ENCODE data around the gene PTPRD.

PTPRD gene

DNA sequence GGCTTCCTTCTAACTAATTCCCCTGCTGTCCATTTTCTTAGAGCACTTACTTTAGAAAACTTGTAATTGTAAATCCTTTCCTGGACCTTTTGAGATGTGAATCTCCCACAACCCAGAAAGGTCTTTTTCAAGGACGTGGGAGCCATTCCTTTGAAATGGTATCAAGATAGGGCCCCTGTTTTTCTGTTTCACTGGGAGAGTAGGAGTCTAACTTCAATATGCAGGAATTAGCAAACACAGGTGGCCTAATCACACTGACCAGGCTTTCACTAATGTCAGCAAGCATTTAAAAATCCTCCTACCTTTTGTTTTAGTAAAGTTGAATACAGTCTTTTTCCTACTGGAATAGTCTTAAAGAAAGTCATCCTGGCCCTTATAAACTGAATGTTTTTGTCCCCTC is 558.3 kb downstream of the PTPRD start:
- DNase-seq (ENCODE audit: low spot score) = no peak

DNA sequence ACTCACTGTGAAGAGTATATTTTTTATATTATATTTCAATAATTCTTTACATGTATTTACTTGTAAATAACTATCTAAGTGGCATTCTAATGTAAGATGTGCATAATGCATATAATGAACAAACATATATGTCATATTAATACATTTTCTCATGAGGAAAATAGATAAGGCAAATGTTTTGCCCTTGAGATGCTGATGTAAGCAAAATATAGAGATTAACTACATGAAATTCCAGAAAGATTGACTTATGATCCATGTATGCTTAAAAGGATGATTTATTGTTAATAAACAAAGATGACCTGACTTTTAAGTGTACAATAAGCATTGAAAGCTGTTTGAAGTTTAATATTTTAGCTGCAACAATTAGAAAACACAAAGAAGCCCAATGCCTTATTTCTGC is 559.9 kb downstream of the PTPRD start:
- no peak for DNase-seq (ENCODE audit: low spot score)

DNA sequence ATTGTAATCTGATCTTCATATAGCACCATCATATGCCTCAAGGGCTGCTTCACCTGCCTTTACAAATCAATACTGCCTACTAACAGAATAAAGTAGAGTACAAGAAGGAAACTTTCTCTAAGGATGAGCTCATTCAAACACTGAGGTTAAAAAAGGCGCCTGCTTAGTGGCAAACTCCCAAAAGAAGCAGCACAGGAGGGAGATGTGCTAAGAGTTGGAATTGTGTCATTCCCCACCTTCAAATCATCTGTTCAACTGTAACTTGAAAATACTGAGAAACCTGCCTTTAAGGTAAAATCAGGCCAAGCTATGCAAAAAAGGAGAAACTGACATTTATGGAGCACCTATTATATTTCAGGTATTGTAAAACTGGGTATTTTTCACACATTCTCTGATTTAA is 560.6 kb downstream of the PTPRD start:
- no peak for DNase-seq (ENCODE audit: low spot score)

DNA sequence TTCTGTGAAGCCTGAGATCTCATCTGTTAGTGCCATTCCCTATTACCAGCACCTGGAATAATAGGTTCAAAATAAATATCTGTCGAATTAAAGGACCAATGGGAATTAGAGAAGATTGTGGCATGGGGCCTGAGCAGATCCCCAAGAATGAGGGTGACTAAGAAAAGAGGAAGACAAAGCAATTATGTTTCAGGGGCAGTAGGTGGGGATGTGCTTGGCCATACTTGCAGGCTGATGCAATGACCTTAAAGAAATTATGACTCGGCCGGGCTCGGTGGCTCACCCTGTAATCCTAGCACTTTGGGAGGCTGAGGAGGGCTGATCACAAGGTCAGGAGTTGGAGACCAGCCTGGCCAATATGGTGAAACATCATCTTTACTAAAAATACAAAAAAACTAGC is 562.8 kb downstream of the PTPRD start:
- no peak for DNase-seq (ENCODE audit: low spot score)

DNA sequence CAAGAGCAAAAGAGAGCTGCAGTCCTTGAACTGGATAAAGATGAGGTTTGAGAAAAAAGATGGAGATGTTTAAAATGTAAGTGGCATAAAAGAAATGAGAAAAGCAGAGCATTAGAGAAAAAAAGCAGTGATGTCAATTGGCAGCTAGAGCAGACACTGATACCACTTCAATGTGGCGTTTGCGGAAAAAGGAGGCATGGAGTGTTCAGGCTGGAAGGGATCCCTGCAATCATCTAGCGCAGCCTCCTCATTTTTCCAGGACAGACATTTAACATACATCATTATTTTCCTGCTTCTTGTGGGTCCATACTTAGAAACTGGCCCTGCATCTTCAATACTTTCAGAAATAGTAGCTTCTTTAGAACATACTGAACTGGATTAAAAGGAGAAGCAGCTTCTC is 563.8 kb downstream of the PTPRD start:
- no peak for DNase-seq (ENCODE audit: low spot score)

GRCh38 chr9:10045598-10045997 is 567.2 kb downstream of the PTPRD start:
- no peak for DNase-seq (ENCODE audit: low spot score)

DNA sequence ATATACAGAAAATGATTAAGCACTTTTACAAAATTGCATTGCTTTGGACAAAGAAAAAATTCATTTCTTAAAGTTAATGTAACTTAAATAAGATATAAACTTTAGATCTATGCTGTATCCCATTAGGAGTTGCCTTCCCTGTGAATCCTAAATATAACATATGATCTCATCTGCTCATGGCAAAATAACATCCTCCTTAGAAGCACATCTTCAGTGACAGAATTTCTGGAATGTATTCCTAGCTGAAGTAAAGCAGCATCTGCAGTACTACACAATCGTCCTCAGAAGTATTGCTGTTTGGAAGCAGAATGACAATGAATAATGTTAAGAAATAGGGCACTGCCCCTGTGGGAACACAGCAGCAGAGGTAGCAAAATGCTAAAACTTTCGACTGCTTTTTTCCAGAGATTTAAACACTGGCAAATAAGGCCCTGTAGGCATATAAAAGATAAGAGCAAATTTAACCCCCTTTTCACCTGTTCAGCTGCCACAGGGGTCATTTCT is 571.0 kb downstream of the PTPRD start:
- DNase-seq (ENCODE audit: low spot score) = no peak

DNA sequence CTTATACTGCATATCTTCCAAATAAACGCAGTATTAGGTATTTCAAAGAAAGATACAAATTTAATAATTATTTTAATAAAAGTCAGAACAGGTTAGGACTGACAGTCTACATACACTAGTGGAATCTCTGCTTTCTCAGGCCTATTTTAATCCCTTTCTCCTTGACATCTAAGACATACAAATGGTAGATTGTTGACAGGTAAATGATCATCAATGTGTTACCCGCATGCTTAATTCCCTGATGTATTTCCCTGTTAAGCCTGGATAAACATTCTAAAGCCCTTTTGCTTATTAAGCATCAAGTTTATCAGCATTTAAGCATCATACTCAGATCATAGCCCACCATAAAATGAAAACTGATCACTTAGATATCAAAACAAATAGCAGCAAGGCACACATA is 576.7 kb downstream of the PTPRD start:
- no peak for DNase-seq (ENCODE audit: low spot score)

- no peak for DNase-seq (ENCODE audit: low spot score)
Measured at GRCh38 chr9:10032166-10032565, 580.6 kb downstream of the PTPRD start.

- no peak for DNase-seq (ENCODE audit: low spot score)
Measured at GRCh38 chr9:10026443-10026984, 586.3 kb downstream of the PTPRD start.

- DNase-seq (ENCODE audit: low spot score) = no peak
Measured at GRCh38 chr9:10015755-10016154, 597.0 kb downstream of the PTPRD start.

DNA sequence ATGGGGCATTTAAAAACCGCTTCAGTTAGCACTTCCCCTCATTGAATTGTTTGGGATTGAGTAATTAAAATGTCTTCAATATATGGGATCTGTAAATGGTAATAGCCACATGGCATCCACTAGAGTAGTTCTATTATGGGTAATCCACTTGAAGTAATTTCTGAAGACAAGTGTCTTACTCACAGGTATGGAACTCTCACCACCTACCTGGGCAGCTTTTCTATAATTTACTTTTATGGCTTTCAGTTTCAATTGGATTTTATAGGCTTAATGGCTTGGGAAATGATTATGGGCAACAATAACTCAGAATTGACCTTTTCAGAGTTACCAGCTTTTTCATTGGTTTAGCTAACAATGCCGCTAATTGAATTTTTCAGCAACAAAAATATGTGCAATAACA is 597.9 kb downstream of the PTPRD start:
- DNase-seq (ENCODE audit: low spot score) = no peak

DNA sequence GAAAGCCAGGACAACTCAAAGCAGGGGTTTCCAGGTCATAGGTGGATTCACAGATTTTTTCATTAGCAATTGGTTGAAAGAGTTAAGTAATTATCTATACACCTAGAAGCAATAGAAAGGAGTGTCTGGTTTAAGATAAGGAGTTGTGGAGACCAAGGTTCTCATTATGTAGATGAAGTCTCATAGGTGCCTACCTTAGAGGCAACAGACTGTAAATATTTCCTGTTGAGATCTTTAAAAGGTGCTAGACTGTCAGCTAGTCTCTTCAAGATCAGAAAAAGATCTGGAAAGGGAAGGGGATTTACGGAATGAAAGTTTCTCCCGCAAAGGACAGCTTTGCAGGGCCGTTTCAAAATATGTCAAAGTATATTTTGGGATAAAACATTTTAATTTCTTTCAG is 603.4 kb downstream of the PTPRD start:
- DNase-seq (ENCODE audit: low spot score) = no peak

DNA sequence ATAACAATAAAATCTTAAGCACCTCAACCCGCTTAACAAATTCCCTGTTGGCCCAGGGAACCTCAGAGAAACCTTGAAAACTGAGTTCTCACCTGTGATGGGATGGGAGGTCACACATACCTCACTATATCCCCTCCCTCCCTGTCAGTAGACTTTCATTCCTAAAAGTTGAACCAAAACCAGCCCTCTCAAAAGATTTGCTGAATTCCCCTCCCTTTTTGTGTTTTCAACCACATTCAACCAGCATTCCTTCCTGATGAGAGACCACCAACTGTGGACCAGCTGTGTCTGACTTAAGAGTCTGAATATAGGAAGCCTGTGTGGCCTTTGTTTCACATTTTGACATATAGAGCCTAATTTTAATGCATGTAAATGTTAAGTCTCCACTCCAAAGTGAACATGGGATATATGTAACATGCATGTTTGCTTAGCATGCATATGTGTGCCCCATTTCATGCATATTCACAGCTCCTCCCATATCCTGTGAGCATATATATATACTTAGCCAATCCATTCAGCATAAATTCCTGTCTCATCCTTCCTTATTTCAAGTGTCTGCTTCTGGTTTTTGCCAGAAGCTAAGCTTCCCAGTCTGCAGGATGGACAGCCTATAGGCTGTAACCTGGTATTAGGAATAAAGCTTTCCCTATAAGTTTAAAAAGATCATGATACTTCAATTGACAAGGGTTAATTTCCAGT is 604.6 kb downstream of the PTPRD start:
- no peak for DNase-seq (ENCODE audit: low spot score)

DNA sequence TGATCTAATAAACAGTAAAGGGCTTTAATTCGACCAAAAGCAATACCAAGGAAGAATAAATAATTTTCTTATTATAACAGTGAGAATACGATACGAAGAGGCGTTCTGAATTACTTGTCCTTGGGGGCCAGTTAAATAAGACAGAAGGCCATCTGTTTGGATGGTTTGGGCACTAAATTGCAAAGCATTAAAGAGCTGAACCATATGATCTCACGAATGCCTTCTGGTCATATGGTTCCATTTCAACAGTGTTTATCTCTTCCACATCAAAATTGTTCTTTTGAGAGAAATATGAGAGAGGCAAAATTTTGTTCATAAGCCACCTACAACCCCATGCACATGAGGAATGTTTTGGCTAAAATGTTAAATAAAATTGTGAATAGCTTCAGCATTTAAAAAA is 605.4 kb downstream of the PTPRD start:
- DNase-seq (ENCODE audit: low spot score) = no peak

DNA sequence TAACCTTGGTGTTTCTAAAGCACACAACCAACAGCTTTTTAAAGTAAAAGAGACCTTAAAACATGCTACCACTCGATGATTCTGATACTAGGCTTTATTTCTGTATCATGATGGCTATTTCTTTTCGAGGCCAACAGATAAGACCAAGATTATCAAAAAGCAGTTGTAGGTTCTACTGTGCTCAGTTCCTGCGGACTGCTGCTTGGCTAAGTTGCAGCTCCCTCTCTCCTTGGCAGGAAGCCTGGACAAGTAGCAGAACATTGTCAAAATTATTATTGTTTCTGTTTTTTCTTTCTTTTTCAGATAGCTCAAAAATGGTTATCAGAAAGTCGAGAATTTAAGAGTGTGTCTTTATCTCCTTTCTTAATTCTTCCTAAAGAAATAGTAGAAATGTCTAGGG is 607.6 kb downstream of the PTPRD start:
- DNase-seq (ENCODE audit: low spot score) = no peak

DNA sequence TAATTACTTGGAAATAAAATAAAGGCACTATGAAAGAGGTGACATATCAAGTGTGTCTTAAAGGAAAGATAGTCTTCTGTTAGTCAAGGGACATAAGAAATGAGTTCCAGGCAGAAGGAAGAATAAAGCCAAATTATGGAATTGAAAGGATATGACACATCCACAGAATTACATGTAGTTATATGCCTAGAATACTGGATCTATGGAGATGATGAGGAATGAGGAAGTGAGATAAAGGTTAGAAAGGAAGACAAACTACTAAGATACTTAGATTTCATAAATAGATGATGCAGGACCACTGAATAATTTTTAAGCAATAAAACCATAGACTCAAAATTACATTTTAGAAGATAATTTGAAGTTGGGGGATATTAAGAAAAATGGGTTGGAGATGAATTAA is 609.8 kb downstream of the PTPRD start:
- DNase-seq (ENCODE audit: low spot score) = no peak

DNA sequence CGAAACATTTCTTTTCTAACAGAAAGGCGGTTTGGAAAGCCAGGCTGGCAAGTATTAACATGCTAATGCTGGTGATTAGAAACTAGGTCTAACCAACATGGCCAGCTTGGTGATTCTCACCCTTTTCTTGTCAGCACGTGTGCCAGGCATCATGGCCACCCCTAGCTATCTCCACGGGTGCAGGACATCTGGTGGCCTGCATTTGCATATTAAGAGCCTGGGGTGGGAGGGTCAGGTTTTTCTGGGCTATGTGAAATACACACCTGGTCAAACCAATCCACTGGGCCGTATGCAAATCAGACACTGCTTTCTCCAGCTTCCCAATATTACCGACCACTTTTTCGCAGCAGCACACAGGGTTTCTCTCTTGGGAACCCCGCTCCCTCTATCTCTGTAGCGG is 612.1 kb downstream of the PTPRD start:
- no peak for DNase-seq (ENCODE audit: low spot score)

DNA sequence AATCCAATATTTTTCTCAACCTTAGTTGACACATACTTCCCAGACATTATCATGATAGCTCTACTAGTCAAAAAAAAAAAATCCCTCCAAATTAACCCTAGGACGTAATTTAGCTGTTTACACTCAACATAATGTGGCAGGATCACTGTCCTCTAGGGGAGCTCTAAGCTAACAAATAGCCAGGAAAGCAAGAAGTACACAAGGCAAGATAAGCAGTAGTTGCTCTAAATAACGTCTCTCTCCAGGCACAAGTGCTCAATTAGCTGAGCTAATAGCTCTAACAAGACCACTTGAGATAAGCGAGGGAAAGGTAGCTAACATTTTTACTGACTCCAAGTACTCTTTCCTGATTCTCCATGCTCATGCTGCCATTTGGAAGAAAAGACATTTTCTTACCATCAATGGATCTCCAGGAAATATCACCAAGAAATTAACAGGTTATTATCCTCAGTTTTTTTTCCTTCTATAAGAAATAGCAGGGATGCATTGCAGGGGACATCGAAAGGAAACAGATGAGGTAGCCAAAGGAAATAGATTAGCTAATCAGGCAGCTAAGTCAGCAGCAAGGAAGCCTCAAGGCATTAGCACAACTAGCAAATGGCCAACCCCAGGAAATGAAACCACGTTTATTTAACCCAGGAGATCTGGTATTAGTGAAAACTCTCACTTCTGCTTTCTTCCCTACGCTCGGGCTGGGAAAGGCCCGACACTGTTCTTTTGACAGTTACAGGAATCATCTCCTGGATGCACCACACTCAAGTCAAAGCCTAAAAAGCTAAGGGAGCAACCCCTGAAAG is 614.1 kb downstream of the PTPRD start:
- no peak for DNase-seq (ENCODE audit: low spot score)

GRCh38 chr9:9997585-9997984 is 615.2 kb downstream of the PTPRD start:
- no peak for DNase-seq (ENCODE audit: low spot score)

DNA sequence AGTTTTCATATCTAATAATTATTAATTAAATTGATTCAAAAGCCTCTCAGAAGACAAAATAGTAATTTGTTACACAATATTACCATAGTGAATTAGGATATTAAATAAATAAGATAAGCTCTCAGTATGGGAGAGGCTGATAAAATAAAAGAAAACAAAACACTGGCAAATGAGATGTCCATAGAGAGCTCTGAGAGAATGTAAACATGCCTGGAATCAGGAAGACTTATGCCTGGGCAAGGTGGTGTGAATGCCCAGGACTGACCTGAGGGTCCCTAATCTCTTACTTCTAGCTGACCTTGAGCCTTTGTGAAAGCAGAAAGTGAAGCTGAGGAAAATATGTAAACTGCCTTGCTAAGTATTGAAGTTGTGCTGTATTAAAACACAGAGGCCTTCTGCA is 616.5 kb downstream of the PTPRD start:
- no peak for DNase-seq (ENCODE audit: low spot score)

DNA sequence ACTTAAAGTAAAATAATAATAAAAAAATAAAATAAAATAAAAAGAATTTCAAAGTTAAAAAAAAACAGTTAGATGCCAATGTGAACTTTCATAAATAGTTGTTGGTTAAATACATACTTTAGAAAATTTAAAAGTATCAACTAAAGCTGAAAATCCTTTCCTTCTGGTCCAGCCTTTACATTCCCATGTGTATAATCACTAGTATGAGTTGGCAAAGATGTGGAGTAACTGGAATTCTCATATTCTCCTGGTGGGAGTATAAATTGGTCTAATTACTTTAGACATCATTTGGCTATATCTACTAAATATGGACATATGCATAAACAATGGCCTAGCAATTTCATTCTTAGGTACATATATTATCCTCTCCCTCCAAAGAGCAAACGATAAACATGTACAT is 619.9 kb downstream of the PTPRD start:
- no peak for DNase-seq (ENCODE audit: low spot score)

DNA sequence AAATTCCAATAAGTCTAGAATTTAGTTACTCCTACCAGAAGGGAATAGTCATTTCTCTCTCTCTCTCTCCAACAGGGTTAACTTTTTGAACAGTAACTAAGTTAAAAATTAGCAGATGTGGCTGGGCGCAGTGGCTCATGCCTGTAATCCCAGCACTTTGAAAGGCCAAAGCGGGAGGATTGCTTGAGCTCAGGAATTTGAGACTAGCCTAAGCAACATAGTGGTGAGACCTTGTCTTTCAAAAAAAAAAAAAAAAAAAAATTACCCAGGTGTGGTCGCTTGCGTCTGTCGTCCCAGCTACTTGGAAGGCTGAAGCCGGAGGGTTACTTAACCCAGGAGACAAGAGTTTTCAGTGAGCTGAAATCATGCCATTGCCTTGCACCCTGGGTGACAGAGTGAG is 639.7 kb downstream of the PTPRD start:
- DNase-seq (ENCODE audit: low spot score) = no peak

Measured in CD4-positive, alpha-beta T cell treated with Interleukin-6 at 100 ng/mL for 8 hours (primary cell).